ENCODE results near the gene E4F1.
"Not testable (repeated sequence)": the region's sequence is repeated elsewhere in the genome, so short reads cannot be mapped to it uniquely, and the experiment has no call there.

E4F1 gene

DNA sequence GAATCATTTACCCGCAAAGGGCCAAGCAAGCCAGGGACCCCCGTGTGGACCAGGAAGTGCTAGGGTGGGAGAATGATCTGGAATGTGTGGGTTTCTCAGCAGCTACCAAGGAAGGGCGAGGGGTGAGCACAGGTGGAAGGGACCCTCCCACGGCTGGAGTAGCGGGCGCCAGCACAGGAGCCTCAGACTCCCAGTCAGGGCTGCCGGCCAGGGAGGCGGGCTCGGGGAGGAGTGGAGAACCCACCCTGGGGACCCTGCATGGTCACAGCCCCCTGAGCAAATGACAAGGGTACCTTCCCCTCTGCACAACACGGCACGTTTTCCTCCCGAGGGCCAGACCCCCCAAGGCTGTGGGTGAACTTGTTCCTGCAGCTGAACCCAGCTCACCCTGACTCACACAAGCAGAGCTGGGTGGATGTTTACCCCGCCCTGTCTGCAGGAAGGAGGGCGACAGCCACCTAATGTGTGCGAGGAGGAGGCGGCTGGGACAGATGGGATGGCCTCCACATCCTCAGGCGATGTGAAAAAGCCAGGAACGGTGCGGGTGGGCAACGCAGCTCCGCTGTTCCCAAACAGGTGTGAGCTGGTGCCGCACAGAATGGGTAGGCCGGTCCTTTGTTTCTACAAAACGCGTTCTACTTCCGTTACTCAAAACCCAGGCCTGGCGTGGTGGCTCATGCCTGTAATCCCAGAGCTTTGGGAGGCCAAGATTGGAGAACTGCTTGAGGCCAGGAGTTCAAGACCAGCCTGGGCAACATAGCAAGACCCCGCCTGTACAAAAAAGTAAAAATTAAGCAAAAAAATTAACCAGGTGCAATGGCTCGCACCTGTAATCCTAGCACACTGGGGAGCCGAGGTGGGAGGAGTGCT is 21.8 kb downstream of the E4F1 start:
- no peak for DNase-seq (ENCODE audit: low read depth)

DNA sequence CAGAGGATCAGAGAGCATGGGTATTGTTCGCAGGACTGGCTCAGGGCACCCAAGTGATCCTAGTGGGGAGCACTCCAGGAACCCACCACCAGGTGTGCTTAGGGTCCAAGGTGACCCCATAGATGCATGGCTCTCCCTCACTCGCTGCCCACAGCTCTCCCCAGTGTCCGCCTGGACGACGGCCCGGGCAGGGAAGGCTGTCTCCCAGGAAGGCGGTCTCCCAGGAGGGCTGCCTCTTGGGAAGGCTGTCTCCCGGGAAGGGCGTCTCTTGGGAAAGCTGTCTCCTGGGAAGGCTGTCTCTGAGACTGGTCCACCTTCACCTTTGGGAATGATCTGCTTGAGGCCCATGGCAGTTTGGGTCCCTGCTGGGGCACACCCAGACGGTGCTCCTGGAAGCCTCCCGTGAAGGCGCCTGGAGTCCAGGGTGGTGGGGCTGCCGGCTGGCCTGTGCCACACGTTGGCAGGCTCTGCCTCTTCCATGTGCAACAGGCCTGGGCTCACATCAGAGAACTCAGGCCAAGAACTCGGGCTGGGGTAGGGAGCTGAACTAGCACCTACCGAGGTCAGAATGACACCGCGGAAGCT is 23.0 kb downstream of the E4F1 start:
- no peak for DNase-seq (ENCODE audit: low read depth)

DNA sequence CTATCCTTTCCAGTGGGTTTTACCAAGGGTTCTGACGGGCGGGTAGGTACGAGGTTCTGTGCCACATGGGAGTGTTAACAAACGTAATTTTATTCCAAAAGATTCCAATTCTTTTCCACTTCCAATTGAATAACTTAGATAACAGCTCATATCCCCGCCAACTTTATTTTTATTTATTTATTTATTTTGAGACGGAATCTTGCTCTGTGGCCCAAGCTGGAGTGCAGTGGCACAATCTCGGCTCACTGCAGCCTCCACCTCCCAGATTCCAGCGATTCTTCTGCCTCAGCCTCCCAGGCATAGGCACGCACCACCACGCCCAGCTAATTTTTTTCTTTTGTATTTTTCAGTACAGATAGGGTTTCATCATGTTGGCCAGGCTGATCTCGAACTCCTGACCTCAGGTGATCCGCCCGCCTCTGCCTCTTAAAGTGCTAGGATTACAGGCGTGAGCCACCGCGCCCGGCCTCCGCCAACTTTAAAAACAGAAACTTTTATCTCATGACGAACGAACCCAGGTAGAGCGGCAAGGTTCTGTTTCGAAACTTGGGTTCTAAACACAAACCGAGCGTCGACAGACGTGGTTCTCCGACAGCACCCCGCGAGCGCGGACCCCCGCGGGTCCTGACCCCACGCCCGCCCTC is 27.4 kb downstream of the E4F1 start:
- no peak for DNase-seq (ENCODE audit: low read depth)

DNA sequence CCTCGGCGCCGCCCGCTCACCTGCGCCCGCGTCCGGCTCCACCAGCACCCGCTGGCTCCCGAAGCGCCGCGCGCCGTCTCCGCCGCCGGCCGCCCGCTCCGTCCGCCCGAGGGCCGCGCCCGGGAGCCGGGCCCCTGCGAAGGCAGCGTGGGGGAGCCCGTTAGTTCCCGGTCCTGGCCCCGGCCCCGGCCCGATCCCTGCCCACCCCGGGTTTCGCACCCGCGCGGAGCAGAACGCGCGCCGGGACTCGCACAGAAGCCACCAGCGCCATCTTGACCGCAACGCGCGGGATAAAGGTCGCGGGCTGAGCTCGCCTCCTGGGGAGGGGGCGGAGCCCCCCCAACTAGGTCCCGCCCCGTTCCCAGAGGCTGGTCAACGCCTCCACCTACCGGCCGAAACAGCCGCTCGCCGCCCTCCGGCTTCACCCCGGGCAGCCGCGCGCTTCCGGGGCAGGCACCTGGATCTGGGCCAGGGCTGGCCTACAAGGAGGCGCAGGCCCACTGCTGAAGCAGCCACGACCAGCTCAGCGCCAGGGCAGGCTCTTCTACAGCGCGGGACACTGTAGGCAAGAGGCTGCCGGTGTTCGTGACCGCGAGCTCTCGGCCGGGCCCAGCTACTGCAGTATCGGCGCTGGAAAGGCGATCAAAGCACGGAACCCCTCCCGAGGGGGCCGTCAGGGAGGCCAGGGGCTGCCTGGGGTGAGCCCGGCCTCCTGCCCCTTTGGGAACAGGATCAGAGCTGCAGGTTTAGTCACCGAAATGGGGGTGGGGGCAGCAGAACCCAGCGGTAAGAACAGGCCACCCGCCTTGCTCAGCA is 28.1 kb downstream of the E4F1 start, which contains the start of gene ECI1:
Gene ECI1 (minus strand): TSS at position 292 of the 816 bp plus-strand sequence. CDS start 21 bp downstream, at position 271.
- DNase-seq (ENCODE audit: low read depth) = peak; percentile 84

DNA sequence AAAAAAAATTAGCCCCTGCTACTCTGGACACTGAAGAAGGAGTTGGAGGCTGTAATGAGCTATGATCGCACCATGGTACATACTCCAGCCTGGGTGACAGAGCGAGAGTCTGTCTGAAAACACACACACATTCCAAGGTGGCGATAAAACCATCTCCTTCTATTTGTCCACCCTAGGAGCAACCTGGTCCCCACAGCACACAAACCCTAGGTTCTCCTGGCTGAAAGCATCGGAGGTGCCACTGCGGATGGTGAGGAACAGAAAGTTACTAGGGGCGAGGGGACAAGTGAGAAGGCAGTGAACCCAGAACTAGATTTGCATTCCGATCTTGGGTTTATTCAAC is 29.4 kb downstream of the E4F1 start:
- no peak for DNase-seq (ENCODE audit: low read depth)

DNA sequence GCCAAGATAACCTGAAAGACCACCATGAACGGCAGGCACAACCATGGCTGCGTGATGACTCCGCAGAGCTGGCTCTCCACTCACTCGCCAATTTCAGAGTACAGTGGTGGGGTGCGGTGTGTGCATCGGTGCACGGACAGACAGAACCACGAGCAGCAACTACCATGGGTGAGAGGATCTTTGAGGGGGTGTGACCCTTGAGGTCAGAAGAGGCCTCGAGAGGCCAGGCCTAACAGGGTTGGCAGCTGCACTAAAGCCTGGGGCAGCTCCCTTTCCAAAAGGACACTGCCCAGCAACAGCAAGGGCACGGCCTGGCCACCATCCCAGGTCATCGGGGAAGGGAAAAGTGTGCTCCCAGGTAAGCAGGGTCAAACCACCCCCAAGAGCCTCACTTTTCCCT is 29.9 kb downstream of the E4F1 start:
- DNase-seq (ENCODE audit: low read depth) = no peak

DNA sequence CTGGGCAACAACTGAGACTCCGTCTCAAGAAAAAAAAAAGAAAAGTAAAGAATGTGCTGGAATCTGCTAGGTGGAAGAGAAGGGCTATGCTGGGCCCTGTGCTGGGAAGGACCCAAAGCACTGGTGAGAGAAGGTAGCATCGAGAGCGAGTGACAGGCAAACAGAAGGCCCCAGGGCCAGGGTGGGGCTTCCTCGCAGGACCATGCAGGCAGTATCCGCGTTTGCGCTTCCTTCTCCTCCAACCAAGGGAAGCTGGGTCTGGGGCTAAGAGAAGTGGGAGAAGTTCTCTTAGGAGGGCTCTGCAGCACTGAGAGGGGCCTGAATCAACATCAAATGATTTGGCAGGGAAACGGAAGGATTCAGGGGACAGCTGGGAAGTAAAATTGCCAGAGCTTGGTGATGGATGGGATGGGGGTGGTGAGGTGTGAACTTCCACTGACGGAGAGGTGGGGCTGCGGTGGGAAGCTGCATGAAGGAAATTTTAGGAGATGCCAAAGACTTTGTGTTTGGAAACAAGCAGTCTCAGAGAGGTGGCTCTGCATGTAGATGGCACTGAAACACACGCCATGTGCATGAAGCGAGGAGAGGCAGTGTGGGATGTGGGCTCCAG is 33.2 kb downstream of the E4F1 start:
- no peak for DNase-seq (ENCODE audit: low read depth)

DNA sequence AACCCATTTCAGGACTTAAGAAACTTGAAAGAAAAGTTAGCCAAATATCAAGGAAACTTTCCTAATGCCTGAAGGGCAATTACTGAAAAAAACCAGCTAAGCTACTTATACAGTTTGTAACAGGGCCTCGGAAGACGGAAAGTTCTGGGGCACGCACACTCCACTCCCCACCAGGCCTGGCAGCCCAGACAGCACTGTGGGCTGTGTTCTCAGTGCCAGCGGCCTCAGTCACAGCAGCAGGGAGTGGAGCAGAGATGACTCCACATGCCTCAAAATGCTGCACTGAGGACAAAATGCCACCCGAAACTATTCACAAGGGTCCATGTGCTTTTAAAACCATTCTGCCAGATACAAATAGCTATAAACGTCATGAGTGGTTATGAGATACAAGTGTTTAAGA is 34.3 kb downstream of the E4F1 start:
- no peak for DNase-seq (ENCODE audit: low read depth)

DNA sequence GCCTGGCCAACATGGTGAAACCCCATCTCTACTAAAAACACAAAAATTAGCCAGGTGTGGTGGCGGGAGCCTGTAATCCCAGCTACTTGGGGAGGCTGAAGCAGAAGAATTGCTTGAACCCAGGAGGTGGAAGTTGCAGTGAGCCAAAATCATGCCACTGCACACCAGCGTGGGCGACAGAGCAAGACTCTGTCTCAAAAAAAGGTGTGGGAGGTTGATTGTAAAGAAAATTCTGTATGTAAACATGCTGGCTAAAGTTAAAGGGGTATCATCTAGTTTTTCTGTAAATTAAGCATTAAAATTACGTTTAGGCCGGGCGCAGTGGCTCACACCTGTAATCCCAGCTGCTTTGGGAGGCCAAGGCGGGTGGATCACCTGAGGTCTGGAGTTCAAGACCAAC is 35.1 kb downstream of the E4F1 start:
- not testable (repeated sequence) for DNase-seq (ENCODE audit: low read depth)

DNA sequence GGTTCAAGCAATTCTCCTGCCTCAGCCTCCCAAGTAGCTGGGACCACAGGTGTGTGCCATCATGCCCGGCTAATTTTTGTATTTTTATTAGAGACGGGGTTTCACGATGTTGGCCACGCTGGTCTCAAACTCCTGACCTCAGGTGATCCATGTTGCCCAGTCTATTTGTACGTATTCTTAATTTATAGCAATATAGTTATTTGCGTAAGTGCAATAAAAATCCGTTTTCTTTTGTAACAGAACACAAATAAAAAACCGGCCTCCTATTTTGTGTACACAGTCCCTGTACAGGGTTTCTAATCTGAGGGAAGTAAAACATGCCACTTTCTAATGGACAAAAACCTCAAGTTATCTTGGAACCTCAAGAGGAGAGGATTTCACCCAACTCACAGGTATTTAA is 36.9 kb downstream of the E4F1 start:
- no peak for DNase-seq (ENCODE audit: low read depth)

DNA sequence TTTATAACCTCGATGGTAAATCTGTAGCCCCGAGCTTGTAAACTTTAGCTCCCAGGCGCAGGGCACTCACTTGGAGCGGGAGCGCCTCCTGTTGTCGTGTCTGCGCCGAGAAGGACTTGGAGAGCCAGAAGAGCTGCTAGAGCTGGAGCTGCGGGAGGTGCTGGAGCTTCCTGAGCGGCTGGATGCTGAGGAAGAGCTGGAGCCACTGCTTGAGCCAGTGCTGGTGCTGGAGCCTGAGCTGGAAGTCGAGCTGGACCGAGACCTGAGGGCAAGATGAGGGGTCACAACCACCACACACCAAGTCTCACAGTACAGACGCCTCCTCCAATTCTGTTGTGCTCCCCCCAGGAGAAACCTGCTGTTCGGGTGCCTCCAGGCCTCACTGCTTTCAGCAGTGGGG is 39.6 kb downstream of the E4F1 start:
- DNase-seq (ENCODE audit: low read depth) = not testable (repeated sequence)

DNA sequence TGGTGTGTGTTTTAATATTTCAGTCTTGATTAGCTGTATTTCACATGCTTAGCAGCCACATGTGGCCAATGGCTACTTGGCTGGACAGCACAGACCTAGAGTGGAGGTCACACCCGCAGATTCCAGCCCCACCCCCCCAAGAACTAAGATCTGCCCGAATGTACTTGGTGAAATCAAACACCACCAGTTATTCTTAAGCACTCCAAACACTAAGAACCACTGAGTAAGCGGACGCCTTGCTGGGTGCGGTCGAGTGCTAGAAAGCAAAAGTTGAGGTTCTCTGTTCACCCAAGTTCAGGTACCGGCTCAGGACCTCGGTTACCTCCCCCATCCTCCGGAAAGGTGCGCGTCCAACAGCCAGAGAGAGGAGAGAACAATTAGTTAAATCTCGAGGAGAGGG is 43.5 kb downstream of the E4F1 start:
- DNase-seq (ENCODE audit: low read depth) = not testable (repeated sequence)

DNA sequence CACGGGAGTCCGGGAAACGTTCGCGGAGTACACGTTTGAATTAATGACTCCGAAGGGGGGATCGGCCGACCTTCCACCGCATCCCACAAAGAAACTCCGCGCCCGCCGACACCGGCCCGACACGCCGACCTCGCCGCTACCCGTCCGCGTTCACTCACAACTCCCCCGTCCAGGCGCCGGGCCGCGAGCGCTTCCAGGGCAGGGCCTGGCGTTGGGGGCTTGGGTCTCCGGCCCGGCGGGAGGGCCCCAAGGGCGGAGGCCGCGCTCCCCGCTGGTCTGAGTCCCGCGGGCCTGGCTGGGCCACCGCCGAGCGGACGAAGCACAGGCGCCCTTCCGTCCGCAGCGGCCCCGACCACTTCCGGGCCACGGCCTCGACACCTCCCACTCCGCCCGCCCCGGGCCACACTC is 44.1 kb downstream of the E4F1 start:
- not testable (repeated sequence) for DNase-seq (ENCODE audit: low read depth)

DNA sequence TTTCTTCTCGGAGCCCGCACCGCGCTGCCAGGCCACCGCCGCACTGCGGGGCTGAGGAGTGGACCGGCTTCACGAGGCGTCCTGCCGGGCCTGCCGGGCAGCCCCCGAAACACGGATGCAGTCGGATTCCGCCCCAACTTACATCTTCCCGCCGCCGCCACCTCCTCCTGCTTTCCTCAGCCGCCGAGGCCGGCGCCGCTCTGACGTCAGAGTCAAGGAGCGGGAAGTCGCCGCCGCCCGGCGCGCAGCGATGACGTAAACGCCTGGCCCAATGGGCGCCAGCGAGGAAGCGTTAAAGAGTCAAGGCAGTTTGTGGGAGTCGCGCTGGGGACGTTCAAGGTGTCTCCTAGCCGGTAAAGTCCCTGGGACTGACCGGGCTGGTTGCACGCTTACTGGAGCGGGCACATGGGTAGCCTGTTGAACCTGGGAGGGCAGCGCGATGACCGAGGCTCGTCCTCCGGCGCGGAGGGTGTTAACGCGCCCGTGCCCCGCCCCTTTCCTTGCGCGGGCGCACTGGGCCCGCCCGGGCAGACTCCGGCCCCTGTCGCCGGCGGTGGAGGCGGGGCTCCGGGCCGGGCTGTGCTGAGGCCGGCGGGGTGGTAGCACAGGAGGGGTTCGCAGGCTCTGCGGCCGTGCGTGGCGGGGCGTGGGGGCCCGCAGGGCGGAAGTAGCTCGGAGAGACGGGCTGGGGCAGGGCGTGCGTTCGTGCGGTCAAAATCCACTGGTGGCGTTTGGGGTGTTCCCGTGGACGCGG is 44.7 kb downstream of the E4F1 start, which contains the start of gene RNPS1:
Gene RNPS1 (minus strand): TSS at position 214 of the 754 bp plus-strand sequence. CDS start 3,483 bp downstream, outside the sequence.
- DNase-seq (ENCODE audit: low read depth) = peak; percentile 93

DNA sequence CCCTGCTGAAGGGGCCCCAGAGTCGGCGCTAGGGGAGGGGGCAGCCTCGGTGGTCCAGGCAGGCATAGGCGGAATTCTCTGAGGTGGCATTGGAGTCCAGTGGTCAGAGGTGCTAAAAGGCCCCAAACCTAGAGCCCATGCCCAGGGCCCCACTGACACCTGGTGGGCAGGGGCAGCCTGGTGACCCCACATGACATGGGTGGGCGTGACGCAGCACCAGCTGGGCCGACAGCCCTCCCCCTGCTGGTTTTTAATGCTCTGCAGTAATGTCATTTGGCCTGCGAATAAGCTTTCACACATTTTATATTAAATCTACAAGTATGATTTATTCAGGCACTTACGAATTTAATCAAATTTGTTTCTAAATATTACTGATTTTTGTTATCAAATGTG is 46.7 kb downstream of the E4F1 start:
- no peak for DNase-seq (ENCODE audit: low read depth)

DNA sequence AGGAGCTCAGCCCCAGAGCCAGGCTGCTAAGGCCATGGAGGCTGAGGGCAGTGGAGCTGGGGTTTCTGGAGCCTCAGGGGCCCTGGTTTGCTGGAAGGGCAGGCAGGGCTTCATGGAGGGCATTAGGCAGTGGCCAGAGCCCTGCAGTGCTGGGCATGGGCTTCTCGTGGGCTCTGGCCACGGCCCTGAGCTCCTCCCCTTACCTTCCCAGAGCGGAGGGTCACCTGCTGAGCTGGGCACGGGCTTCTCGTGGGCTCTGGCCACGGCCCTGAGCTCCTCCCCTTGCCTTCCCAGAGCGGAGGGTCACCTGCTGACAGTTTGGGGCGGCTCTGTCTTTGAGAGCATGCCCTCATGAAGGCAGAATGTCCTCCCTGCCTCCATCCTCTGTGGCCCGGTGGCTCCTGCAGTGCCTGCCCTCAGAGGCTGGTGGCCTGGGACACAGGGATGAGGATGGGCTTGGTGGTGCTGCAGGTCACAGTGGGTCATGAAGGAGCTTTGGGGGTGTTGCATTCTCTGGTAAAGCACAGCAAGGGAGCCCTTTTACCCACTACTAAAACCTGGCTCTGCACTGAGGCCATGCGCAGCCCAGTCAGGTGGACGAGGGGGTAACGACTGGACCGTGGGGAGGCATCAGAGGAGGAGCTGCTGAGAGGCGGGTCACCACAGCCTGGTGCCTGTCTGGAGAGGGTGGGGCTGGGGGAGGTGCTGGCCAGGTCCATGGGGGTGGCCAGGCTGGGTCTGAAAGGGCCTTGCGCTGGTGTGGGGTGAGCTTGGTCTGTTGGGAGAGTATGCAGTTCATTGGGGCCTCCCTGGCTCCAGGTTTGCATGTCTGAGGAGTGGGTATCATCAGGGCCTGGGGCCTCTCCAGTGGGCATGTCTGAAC is 47.4 kb downstream of the E4F1 start:
- no peak for DNase-seq (ENCODE audit: low read depth)

DNA sequence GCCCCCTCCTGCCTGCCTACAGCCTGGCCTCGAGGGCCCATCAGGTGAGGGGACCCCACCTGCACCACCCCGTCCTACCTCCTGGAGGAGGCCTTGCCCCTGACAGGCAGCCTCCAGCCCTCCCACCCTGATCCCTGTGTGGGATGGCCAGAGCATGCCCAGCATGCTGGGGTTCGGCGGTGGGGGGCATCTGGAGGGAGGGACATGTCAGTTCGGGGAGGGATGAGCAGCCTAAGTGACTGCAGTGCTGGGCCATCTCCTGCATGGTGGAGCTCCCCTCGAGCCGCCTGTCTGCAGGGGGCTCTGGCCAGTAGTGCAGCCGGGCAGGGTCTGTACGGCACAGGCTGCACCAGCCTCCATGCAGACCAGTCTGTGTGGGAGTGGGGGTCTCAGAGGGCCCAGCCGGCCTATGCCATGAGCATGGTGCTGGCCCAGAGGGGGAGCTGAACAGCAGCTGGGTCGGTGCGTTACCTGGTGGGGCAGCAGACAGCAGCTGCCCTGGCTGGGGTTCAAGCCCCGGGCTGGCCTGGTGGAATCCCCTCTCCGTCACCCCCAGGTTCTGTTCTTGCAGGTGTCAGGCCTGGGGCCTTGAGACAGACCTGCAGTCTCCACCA is 48.6 kb downstream of the E4F1 start:
- DNase-seq (ENCODE audit: low read depth) = no peak

DNA sequence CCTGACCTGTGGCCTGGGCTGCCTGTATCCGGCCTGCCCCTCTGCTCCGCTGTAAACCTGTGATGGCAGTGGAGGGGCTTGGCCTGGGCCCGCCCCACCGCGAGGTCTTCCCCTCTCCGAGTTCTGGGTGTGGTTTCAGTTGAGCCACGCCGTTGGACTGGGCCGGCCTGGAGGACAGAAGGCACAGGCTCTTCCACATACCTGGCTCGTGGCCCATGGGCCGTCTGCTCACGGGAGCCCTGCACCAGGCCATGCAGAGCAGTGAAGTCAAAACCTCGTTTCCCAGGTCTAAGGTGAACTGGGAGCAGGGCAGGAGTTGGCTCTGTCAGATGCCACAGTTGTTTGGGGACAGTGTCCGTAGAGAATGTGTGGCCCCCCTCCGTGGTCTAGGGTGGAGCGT is 50.1 kb downstream of the E4F1 start:
- DNase-seq (ENCODE audit: low read depth) = no peak

DNA sequence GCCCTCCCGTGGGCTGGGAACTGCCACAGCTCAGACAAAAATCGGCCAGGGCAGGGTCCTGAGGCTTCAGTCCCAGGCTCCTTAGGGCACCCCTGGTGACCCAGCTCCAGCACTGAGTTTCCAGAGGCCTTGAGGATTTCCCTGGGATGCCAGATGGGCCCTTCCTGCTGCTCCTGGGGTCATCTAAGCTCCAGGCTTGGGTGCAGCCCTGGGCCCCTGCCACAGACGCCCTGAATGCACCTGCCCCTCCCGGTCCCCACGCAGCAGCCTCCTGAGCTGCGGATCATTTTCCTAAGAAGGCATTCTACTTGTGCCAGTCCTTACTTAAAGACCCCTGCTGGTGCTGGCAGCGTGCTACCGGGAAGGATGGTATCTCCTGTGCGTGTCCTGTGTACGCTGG is 50.5 kb downstream of the E4F1 start:
- no peak for DNase-seq (ENCODE audit: low read depth)

Measured in HS-27A (cell line).